ENCODE measurements around the gene SORCS3. TPM values are rescaled to one million over a fixed set of nuclear protein-coding genes. Genes with fewer than 3 reads are reported as not detected.

SORCS3 gene
- total RNA-seq, 1 experiment from 2014 or later = 0.04 TPM

DNA sequence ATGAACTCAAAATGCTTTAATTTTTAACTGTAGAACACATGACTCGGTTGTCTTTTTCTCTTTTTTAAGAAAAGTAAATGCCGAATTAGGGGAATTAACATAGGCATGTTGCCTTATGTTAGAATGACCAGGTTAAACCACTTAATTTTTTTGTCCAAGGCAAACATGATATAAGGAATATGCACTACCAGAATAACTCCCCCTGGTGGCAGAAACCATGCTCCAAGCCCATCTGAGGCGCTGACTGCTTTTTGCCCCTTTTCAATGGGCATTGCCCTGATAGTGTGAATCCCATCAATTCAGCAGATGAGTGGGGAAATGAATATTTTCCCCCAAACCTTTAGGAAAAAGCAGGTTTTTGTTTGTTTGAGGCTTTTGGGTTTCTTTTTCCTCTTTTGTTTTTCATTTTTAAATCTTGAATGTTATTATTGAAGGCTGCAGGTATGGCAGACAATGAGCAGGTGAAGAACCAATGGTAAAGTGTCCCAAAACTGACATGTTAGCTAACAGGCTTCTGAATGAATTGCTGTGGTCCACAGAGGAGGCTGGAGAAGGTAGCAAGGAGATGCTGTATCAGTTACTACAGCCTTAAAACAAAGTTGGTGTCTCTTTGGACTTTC, 284.3 kb downstream of the SORCS3 start:
- peaks cover 12 to 22% of the 10 kb centered on the region in 2 experiments for H3K4me1 Mint-ChIP-seq
- H3K4ac ChIP-seq (ENCODE audit: low read depth, low read length) = no peak overlapping the region
- H4K5ac ChIP-seq (ENCODE audit: insufficient read length, low read depth, low read length) = no peak overlapping the region
- no peak overlapping the region for H3T11ph ChIP-seq (ENCODE audit: low read length)
- no CpG with 5 or more reads among the region's 3 CpGs for WGBS (ENCODE audit: extremely low coverage, insufficient read length, low lambda C conversion rate)
- H3K36me3 Mint-ChIP-seq (ENCODE audit: insufficient read depth in 1 of 3, low read depth in 3 of 3) = no peaks in the 10 kb centered on the region
- H2BK5ac ChIP-seq (ENCODE audit: insufficient read length, low read length) = no peak overlapping the region
- DNase-seq = peak; percentile 54
- no peaks in the 10 kb centered on the region for H4K20me1 ChIP-seq (ENCODE audit: control insufficient read depth, insufficient read depth, insufficient read length)
- no peak overlapping the region for H4K8ac ChIP-seq (replicated peaks; ENCODE audit: insufficient read length, low read depth, low read length)
- H3K27me3 Mint-ChIP-seq (ENCODE audit: low read depth) = peaks cover 5% of the 10 kb centered on the region; the same call in 1 of the 2 replicates
- H3K23ac ChIP-seq (ENCODE audit: insufficient read length, low read depth, low read length) = no peak overlapping the region
- H2AFZ ChIP-seq (ENCODE audit: low read length) = no peak overlapping the region
- H3K9ac ChIP-seq (ENCODE audit: extremely low read depth, insufficient read length, low read length) = no peak overlapping the region
- no peak overlapping the region for H2BK120ac ChIP-seq (ENCODE audit: low read depth, low read length, poor library complexity, severe bottlenecking)
- H3K18ac ChIP-seq (ENCODE audit: insufficient read length, low read depth, low read length) = no peak overlapping the region
- H2BK15ac ChIP-seq (ENCODE audit: low read depth, low read length) = no peak overlapping the region
- H4K91ac ChIP-seq (ENCODE audit: insufficient read length, low read depth, low read length) = no peak overlapping the region
- no peaks in the 10 kb centered on the region for H3K9me3 Mint-ChIP-seq
- H2BK20ac ChIP-seq (ENCODE audit: low read depth, low read length, poor library complexity, severe bottlenecking) = no peak overlapping the region
- H3K4me3 Mint-ChIP-seq = no peak overlapping the region
- H3K27ac Mint-ChIP-seq = no peak overlapping the region
- no peak overlapping the region for H3K27ac ChIP-seq (ENCODE audit: insufficient read length, low read depth, low read length)
- no peak overlapping the region for H2BK12ac ChIP-seq (ENCODE audit: insufficient read length, low read depth, low read length)
- H3K56ac ChIP-seq (ENCODE audit: insufficient read length, low read depth, low read length) = no peak overlapping the region
- H3K79me2 ChIP-seq (ENCODE audit: insufficient read depth, low read length) = no peaks in the 10 kb centered on the region
- H3K23me2 ChIP-seq (ENCODE audit: insufficient read length, low read depth, low read length, poor library complexity, severe bottlenecking) = no peaks in the 10 kb centered on the region
- no peaks in the 10 kb centered on the region for H3K9me3 ChIP-seq (ENCODE audit: control insufficient read depth, low read depth, low read length)
- no peaks in the 10 kb centered on the region for H3K27me3 ChIP-seq (ENCODE audit: insufficient read depth, low read length)
- H3K14ac ChIP-seq (ENCODE audit: insufficient read depth, low read length) = no peak overlapping the region
- no peak overlapping the region for H2AK5ac ChIP-seq (ENCODE audit: insufficient read length, low read length)
- H3K4me2 ChIP-seq (ENCODE audit: insufficient read depth, insufficient read length, low read length) = no peak overlapping the region
- H3K79me1 ChIP-seq (ENCODE audit: insufficient read depth, low read depth, low read length, poor library complexity, severe bottlenecking) = no peaks in the 10 kb centered on the region
- TF ChIP-seq, protein P1, sequence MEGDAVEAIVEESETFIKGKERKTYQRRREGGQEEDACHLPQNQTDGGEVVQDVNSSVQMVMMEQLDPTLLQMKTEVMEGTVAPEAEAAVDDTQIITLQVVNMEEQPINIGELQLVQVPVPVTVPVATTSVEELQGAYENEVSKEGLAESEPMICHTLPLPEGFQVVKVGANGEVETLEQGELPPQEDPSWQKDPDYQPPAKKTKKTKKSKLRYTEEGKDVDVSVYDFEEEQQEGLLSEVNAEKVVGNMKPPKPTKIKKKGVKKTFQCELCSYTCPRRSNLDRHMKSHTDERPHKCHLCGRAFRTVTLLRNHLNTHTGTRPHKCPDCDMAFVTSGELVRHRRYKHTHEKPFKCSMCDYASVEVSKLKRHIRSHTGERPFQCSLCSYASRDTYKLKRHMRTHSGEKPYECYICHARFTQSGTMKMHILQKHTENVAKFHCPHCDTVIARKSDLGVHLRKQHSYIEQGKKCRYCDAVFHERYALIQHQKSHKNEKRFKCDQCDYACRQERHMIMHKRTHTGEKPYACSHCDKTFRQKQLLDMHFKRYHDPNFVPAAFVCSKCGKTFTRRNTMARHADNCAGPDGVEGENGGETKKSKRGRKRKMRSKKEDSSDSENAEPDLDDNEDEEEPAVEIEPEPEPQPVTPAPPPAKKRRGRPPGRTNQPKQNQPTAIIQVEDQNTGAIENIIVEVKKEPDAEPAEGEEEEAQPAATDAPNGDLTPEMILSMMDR (conservative IDR thresholded peaks at IDR 0.05) = peak; percentile 89
- peaks cover 4% of the 10 kb centered on the region for H3K4me1 ChIP-seq (ENCODE audit: insufficient read depth, low read length)

Data from H9 (cell line).